OCI-M2 (cell line): ENCODE data around the gene CES5A.
"Not testable (repeated sequence)": the region's sequence is repeated elsewhere in the genome, so short reads cannot be mapped to it uniquely, and the experiment has no call there.

Source experiments
- DNase-seq: peaks from one replicate; lab custom pipeline; 2025; ENCODE audit not compliant: unreplicated experiment; lab: John Stamatoyannopoulos, UW

CES5A gene

GRCh38 chr16:55875273-55875672 is at the start of gene CES5A:
Gene CES5A (minus strand): TSS chr16:55875373. CDS start chr16:55875221, 152 bp downstream.
- DNase-seq: no peak

- DNase-seq: no peak
Observed at GRCh38 chr16:55922662-55923061, 47.5 kb upstream of the CES5A start.

GRCh38 chr16:55917373-55918160 is 42.4 kb upstream of the CES5A start:
- DNase-seq: no peak

- no peak for DNase-seq
Observed at GRCh38 chr16:55915096-55915827, 40.1 kb upstream of the CES5A start.

GRCh38 chr16:55914383-55914782 is 39.2 kb upstream of the CES5A start:
- no peak for DNase-seq

GRCh38 chr16:55913716-55914115 is 38.5 kb upstream of the CES5A start:
- DNase-seq: no peak

- DNase-seq: not testable (repeated sequence)
Observed at GRCh38 chr16:55913121-55913520, 37.9 kb upstream of the CES5A start.

GRCh38 chr16:55912022-55912421 is 36.8 kb upstream of the CES5A start:
- DNase-seq: no peak

- DNase-seq: no peak
Observed at GRCh38 chr16:55911616-55912015, 36.4 kb upstream of the CES5A start.

GRCh38 chr16:55909876-55910275 is 34.7 kb upstream of the CES5A start:
- no peak for DNase-seq

- DNase-seq: no peak
Observed at GRCh38 chr16:55908641-55909040, 33.5 kb upstream of the CES5A start.

- DNase-seq: no peak
Observed at GRCh38 chr16:55907661-55908060, 32.5 kb upstream of the CES5A start.

GRCh38 chr16:55906123-55906522 is 30.9 kb upstream of the CES5A start:
- no peak for DNase-seq

GRCh38 chr16:55905651-55906050 is 30.5 kb upstream of the CES5A start:
- no peak for DNase-seq

- DNase-seq: no peak
Observed at GRCh38 chr16:55901566-55902217, 26.5 kb upstream of the CES5A start.

GRCh38 chr16:55900616-55901393 is 25.6 kb upstream of the CES5A start:
- DNase-seq: no peak

- no peak for DNase-seq
Observed at GRCh38 chr16:55899857-55900256, 24.7 kb upstream of the CES5A start.

GRCh38 chr16:55898592-55898991 is 23.4 kb upstream of the CES5A start:
- no peak for DNase-seq

GRCh38 chr16:55892821-55893220 is 17.6 kb upstream of the CES5A start:
- no peak for DNase-seq

- DNase-seq: no peak
Observed at GRCh38 chr16:55889518-55889917, 14.3 kb upstream of the CES5A start.

GRCh38 chr16:55888546-55888945 is 13.4 kb upstream of the CES5A start:
- no peak for DNase-seq
